GM19035 (cell line): ENCODE measurements around the gene CREB5.
"Not testable (repeated sequence)": the region's sequence is repeated elsewhere in the genome, so short reads cannot be mapped to it uniquely, and the experiment has no call there.

ENCODE experiments used
- ATAC-seq: cut with Tn5 transposase; IDR thresholded peaks from one replicate; pipeline ENCODE4 v1.9.1; 2021; ENCODE audit not compliant: unreplicated experiment

Gene CREB5

GRCh38 chr7:28800150-28800549 lies 387.8 kb downstream of the CREB5 start:
- no peak for ATAC-seq

DNA sequence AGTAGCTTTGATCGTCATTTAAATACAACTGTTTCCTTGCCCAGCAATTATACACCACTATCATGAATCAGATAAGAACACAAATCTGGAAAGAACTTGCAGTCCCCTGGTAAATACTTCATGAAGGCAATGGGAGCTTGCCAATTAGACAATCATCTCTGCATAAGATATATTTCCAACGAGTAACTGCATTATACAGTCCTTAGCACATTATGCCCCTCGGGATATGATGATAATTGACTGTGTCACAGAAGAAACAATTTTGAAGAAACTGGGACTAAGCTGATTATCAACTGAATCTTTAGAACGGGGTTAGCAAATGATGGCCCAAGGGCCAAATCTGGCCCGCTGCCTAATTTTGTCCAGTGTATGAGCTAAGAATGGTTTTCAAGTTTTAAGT lies 390.1 kb downstream of the CREB5 start:
- no peak for ATAC-seq

- no peak for ATAC-seq
Measured at GRCh38 chr7:28804157-28804556, 391.8 kb downstream of the CREB5 start.

GRCh38 chr7:28804990-28805389 lies 392.7 kb downstream of the CREB5 start:
- no peak for ATAC-seq

DNA sequence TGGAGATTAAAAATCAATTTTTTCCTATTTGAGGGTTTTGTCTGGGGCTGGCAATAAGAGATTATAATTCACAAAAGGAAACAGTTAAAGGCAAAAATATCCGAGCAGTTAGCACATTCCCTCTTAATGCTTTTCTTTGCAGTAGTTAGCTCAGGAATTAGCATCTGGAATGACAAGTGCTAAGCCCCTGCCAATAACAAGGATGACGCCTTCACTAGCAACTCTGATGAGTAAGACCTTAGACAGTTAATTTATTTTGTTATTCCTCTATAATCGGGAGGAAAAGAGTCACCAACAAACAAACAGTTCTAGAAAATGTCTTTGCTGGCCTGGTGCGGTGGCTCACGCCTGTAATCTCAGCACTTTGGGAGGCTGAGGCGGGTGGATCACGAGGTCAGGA lies 394.5 kb downstream of the CREB5 start:
- ATAC-seq, result no peak

- no peak for ATAC-seq
Measured at GRCh38 chr7:28807396-28807994, 395.2 kb downstream of the CREB5 start.

DNA sequence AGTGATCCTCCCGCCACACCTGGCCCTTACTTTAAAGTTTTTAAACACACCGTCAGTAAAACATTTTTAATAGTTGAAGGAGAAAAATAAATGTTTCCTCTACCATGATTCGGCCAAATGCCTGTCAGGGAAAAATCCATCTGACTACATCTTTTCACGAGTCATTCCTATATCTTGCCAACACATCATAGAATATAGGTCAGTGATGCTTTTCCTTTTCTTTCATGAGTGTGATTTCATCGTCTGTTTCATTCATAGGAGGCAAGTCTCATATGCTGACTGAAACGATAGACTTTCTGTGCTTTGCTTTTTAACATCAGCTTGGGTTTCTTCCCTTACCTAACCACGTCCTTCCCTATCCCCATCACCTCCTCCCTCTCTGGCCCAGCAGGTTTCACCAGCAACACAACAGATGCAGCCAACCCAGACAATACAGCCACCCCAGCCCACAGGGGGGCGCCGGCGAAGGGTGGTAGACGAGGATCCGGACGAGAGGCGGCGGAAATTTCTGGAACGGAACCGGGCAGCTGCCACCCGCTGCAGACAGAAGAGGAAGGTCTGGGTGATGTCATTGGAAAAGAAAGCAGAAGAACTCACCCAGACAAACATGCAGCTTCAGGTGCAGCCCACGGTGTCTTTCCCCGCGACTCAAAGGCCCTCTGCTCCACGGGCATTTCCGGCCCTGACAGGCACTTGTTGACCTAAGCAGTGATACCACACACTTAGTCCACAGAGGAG lies 396.6 kb downstream of the CREB5 start:
- ATAC-seq, result no peak

DNA sequence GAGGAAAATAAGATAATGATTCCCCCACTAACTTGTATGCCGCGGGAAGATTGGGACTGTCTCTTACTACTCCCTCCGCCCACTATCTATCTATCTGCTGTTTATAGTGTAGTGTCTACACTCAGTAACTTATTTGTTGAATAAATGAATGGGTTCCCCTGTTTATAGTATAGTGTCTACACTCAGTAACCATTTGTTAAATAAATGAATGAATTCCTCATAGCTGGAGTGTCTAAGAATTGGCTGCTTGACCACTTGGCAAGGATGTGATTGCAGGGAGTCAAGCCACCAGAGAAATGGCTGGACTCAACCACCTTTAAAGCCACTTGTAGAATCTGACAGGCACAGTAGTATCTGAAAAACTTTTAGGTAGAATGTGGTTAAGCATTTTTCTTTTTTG lies 398.7 kb downstream of the CREB5 start:
- ATAC-seq, result no peak

DNA sequence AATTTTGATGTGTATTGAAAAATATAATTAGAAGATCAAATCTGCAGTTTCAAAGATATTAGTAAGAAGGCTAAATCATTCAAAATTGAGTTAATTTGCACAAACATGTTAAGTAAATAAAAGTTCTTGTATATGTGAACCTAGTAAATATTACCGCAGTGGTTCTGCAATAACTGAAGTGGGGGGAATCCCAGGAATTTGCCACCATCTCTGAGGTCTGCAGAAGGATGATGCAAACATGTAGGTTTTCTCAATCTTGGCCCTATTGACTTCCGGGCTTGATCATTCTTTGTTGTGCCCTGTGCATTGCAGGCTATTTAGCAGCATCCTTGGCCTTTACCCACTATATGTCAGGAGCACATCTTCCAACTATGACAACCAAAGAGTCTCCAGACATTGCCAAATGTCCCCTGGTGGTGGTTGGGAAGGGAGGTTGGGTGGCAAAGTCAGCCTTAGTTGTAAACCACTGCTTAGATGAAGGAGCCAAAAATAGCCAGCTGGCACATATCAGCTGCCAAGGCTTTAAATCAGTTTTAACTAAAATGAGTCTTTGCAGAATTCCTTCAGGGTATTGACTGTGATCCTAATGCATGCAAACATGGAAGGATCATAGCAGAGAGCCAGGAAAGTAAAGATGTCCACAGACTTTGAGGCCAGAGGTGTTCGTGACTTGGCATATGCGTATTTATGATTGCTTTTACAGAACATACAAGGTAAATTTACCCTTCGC lies 399.5 kb downstream of the CREB5 start:
- no peak for ATAC-seq

- no peak for ATAC-seq
Measured at GRCh38 chr7:28812616-28813015, 400.3 kb downstream of the CREB5 start.

DNA sequence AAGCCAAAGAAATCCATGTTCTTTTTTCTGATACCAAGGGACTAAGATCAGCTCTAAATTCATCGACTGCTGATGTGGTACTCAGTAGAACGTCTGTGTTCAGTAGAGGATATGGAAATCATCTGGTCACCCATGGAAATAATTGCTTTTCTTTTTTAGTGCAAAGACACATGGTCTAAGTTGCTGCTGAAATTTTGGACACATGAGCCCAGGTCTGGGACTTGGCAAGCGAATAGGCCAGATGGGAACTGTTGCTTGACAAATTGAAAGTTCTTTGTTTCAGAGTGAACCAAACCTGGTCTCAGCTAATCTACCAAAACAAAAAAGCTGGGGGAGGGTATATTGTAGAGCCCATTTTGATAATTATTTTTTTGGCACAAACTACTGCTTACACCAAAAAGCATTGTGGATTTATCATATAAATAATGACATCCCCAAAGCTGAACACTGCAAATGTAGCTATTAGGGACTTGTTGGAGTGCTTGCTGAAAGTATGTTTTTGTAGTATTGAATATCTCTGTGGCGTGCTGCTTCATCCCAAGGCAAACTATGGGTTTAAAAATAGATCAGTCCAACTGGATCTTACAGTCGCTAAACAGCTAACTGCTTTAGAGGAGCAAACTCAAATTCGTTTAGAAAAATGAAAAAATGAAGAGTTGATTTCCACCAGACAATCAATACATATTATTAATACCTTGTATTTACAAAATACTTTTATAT lies 401.1 kb downstream of the CREB5 start:
- no peak for ATAC-seq

DNA sequence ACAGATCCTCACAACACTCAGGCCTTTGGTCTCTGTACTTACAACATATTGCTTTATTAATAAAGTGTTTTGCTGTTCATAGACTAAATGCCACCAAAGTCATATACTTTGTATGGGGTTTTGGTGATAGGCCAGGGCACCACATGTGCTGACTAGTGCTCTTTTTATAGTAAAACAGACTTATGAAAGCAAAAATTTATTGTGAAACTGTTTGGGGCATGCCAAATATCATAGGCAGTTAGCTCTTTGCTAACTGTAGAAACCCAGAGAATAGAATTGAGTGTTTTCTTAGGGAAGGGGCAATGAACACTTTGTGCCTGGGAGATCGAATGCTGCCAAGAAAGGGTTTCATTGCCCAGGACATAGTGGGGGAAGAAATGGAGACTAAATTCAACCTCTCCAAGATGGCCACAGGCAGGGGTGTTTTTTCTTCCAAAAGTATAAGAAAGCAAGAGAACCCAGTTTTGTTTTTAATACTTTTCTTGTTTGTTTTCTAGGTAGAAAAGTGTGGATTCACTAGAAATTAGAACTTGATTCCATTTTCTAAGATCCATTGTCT lies 403.1 kb downstream of the CREB5 start:
- ATAC-seq, result peak; percentile 41

GRCh38 chr7:28815928-28816373 lies 403.6 kb downstream of the CREB5 start:
- ATAC-seq, result peak; percentile 87

DNA sequence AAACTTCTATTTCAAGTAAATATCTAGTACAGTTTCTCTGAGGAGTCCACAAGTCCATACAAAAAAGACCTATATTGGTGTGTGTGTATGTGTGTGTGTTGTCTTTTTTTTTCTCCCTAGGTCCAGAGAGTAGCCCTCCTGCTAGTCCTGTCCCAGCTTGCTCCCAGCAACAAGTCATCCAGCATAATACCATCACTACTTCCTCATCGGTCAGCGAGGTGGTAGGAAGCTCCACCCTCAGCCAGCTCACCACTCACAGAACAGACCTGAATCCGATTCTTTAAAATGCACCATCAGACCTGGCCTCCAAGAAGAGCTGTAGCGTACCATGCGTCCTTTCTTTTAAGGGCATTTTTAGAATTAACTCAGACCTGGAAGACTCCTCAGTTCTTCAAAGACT lies 406.7 kb downstream of the CREB5 start:
- ATAC-seq, result no peak

DNA sequence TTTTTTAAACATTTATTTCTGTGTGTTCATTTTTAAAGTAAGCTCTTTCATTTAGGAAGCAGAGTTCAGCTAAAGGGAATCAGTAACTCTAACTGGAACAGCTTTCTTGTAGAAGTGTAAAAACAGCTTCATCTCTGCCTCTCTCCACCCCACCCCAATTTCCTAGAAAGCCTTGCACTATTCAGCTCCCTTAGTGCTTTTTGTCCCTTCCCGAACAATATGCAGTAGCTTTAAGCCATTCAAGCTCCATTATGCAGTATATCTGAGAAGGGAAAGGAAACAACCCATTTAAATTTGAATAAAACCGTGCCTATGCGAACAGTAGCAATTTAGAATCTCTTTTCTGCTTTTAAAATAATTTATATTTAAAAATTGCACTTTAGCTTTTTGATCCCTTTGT lies 411.3 kb downstream of the CREB5 start:
- ATAC-seq, result no peak

DNA sequence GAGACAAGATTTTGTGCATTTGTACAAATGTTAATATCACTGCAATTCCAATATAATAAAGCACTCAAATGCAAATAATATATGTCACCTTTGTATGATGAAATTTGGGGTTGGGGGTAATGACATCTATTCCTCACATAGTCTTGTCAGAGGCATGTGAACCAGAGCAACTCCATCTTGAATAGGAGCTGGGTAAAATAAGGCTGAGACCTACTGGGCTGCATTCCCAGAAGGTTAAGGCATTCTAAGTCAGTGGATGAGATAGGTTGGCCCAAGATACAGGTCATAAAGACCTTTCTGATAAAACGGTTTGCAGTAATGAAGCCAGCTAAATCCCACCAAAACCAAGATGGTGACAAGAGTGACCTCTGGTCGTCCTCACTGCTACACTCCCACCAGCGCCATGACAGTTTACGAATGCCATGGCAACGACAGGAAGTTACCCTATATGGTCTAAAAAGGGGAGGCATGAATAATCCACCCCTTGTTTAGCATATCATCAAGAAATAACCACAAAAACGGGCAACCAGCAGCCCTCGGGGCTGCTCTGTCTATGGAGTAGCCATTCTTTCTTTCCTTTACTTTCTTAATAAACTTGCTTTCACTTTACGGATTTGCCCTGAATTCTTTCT lies 413.6 kb downstream of the CREB5 start:
- ATAC-seq, result not testable (repeated sequence)

GRCh38 chr7:28830846-28831245 lies 418.5 kb downstream of the CREB5 start:
- ATAC-seq, result no peak

DNA sequence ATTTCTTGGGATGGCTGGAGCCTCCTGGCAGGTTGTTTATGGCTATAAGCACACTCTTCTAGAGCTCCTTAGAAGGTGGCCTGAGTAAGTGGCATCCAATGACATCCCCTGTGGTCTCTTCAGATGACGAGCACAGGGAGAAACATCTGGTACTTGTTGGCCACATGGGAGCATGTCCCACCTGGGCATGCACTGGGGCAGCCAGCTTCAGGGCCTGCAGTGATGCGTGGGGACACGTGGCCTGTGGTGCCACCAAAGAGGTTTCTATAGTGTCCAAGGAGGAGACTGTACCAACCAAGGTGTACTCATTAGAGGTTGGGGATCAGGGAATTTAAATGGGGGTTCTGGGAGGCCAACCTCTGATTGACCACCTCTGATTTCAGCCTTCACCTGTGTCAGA lies 420.4 kb downstream of the CREB5 start:
- ATAC-seq, result no peak

DNA sequence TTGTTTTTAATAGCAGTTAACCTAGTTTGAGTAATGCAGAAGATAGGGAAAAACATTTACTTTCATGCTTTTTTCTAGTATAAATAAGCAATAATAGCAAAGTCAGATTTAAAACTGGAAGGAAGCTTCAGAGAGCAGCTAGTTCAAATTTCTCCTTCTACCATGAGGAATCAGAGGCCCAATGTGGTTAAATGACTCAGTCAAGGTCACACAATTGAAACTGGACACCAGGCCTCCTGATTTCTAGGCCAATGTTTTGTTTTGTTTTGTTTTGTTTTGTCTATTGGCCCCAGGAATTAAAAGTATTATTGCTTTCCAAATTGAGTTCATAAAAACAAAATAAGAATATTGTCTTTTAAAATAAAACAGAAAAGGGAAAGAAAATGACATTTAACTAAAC lies 423.5 kb downstream of the CREB5 start:
- ATAC-seq, result no peak

GRCh38 chr7:28836716-28837115 lies 424.4 kb downstream of the CREB5 start:
- ATAC-seq, result no peak

GRCh38 chr7:28837216-28837615 lies 424.9 kb downstream of the CREB5 start:
- ATAC-seq, result no peak
